PC-3 (cell line): ENCODE results near the gene ENO4. TPM values are rescaled to one million over a fixed set of nuclear protein-coding genes. Genes with fewer than 3 reads are reported as not detected.

Experiments used
- ATAC-seq: fragments of 200-7000 bp; cut with Tn5 transposase; 2 replicates; pipeline ENCODE4 v1.9.1; 2020; ENCODE audit warnings: mild to moderate bottlenecking, moderate library complexity
- BruUV-seq: library from RNA; stranded (reverse); fragments of 400-500 nt; replicated peaks from 2 replicates; lab custom pipeline; 2021; lab: Mats Ljungman, UMichigan
- CTCF ChIA-PET: fragments of 300-600 bp; sonication (Branson Sonifier 250); formaldehyde crosslinking; loops from one replicate; lab custom pipeline; 2022; ENCODE audit warnings: antibody characterized with exemption; lab: Charles Lee
- POLR2A ChIA-PET: fragments of 300-600 bp; sonication (Branson Sonifier 250); formaldehyde crosslinking; loops from one replicate; lab custom pipeline; 2022; ENCODE audit warnings: antibody characterized with exemption; ENCODE audit not compliant: unreplicated experiment; lab: Charles Lee
- DNase-seq: peaks from one replicate; pipeline ENCODE4 v3.0.0-alpha.2; 2015
- H2AFZ ChIP-seq: fragments of 300-600 bp; sonication (generic); 2 replicates; pipeline ENCODE4 v1.6.0; 2016; ENCODE audit warnings: antibody characterized with exemption, low read length
- H3F3A ChIP-seq: fragments of 300-600 bp; sonication (generic); one replicate; pipeline ENCODE4 v1.6.0; 2017; ENCODE audit warnings: antibody characterized with exemption, low read length, control low read depth, mild to moderate bottlenecking; ENCODE audit not compliant: unreplicated experiment
- H3K27ac ChIP-seq: fragments of 300-600 bp; sonication (generic); 2 replicates; pipeline ENCODE4 v1.5.1; 2016; ENCODE audit warnings: mild to moderate bottlenecking, low read length
- H3K27me3 ChIP-seq: fragments of 300-600 bp; sonication (generic); 2 replicates; pipeline ENCODE4 v1.6.1; 2016; ENCODE audit warnings: low read length, mixed read lengths
- H3K36me3 ChIP-seq: fragments of 300-600 bp; sonication (generic); 2 replicates; pipeline ENCODE4 v1.6.1; 2016; ENCODE audit warnings: low read depth, mixed run types, low read length, mixed read lengths
- H3K4me1 ChIP-seq: fragments of 300-600 bp; sonication (generic); 2 replicates; pipeline ENCODE4 v1.5.1; 2016; ENCODE audit warnings: low read length; ENCODE audit not compliant: insufficient read depth
- H3K4me2 ChIP-seq: fragments of 300-600 bp; sonication (generic); 2 replicates; pipeline ENCODE4 v1.6.0; 2016; ENCODE audit warnings: low read length
- H3K4me3 ChIP-seq: fragments of 300-600 bp; sonication (generic); 2 replicates; pipeline ENCODE4 v1.5.1; 2016; ENCODE audit warnings: mild to moderate bottlenecking, low read length, mixed read lengths
- H3K79me2 ChIP-seq: fragments of 300-600 bp; sonication (generic); 2 replicates; pipeline ENCODE4 v1.6.1; 2017; ENCODE audit warnings: low read length, mixed read lengths
- H3K9ac ChIP-seq: fragments of 300-600 bp; sonication (generic); 2 replicates; pipeline ENCODE4 v1.6.0; 2016; ENCODE audit warnings: mild to moderate bottlenecking, low read length
- H3K9me2 ChIP-seq: fragments of 300-600 bp; sonication (generic); replicated peaks from 2 replicates; pipeline ENCODE4 v1.6.1; 2016; ENCODE audit warnings: mixed run types, low read length, mixed read lengths
- H3K9me3 ChIP-seq: fragments of 300-600 bp; sonication (generic); 2 replicates; pipeline ENCODE4 v1.6.1; 2016; ENCODE audit warnings: low read length, mixed read lengths
- H4K20me1 ChIP-seq: fragments of 300-600 bp; sonication (generic); 2 replicates; pipeline ENCODE4 v1.6.1; 2016; ENCODE audit warnings: low read length, mixed read lengths
- CTCF ChIP-seq: fragments of 300-600 bp; sonication (generic); conservative IDR thresholded peaks from 2 replicates; pipeline ENCODE4 v1.5.1; 2017; ENCODE audit warnings: antibody characterized with exemption, low read depth, mild to moderate bottlenecking, low read length
- EZH2 ChIP-seq: fragments of 300-600 bp; sonication (generic); IDR thresholded peaks from one replicate; pipeline ENCODE4 v1.6.1; 2017; ENCODE audit warnings: antibody characterized with exemption, mild to moderate bottlenecking, low read length; ENCODE audit not compliant: unreplicated experiment
- EZH2phosphoT487 ChIP-seq: fragments of 300-600 bp; sonication (generic); IDR thresholded peaks from 2 replicates; pipeline ENCODE4 v1.6.1; 2018; ENCODE audit warnings: mild to moderate bottlenecking, antibody characterized with exemption, low read length, borderline replicate concordance
- intact Hi-C: fragments of 100-400 bp; cut with micrococcal nuclease; formaldehyde crosslinking; loops from 2 replicates; pipeline ENCODE4 v1.9.0; 2023
- total RNA-seq: library from RNA; depleted of rRNA; stranded (reverse); fragments of >200 nt; gene quantifications from 2 replicates; pipeline ENCODE4 v1.2.3, GENCODE V29; 2014

The ENO4 gene
- total RNA-seq, 1 experiment from 2014 or later, result not detected

GRCh38 chr10:116892907-116893685 is 43.8 kb downstream of the ENO4 start:
- H3K9me2 ChIP-seq, result no peaks in the 10 kb centered on the region
- H4K20me1 ChIP-seq, result no peaks in the 10 kb centered on the region
- DNase-seq, result peak; percentile 16
- TF ChIP-seq EZH2phosphoT487, result no peak
- no peaks in the 10 kb centered on the region for H3K79me2 ChIP-seq
- H3K9me3 ChIP-seq, result no peaks in the 10 kb centered on the region
- 0 out of 2 replicates have a peak, but pooled peaks cover 2% of the 10 kb centered on the region for H3K36me3 ChIP-seq
- CTCF ChIA-PET, result no interaction called here
- no peak overlapping the region for H3K27ac ChIP-seq
- H3K27me3 ChIP-seq, result no peaks in the 10 kb centered on the region
- H3K4me1 ChIP-seq, result peaks cover 58% of the 10 kb centered on the region
- H2AFZ ChIP-seq, result no peak overlapping the region
- BruUV-seq, result no TSS peak
- ATAC-seq, result peak; percentile 43
- no peak overlapping the region for H3K4me3 ChIP-seq
- H3K9ac ChIP-seq, result no peak overlapping the region
- intact Hi-C loops, result loop anchor here (10.0 kb wide), 1 partner anchor 182 kb away; no protein-coding TSS in a partner anchor
- peak overlapping the region; percentile 47; the same call in 1 of the 2 replicates for H3K4me2 ChIP-seq
- POLR2A ChIA-PET, result no interaction called here
- no peaks in the 10 kb centered on the region for H3F3A ChIP-seq

- H3K9ac ChIP-seq, result no peak overlapping the region
- H3K4me2 ChIP-seq, result peak overlapping the region; percentile 47; the same call in 1 of the 2 replicates
- H3F3A ChIP-seq, result no peaks in the 10 kb centered on the region
- no peak overlapping the region for H2AFZ ChIP-seq
- H3K27ac ChIP-seq, result no peak overlapping the region
- TF ChIP-seq EZH2phosphoT487, result no peak
- no peak for TF ChIP-seq CTCF
- TF ChIP-seq EZH2, result no peak
- no peaks in the 10 kb centered on the region for H3K27me3 ChIP-seq
- no peak overlapping the region for H3K4me3 ChIP-seq
- H4K20me1 ChIP-seq, result no peaks in the 10 kb centered on the region
- H3K36me3 ChIP-seq, result 0 out of 2 replicates have a peak, but pooled peaks cover 2% of the 10 kb centered on the region
- ATAC-seq, result no peak
- no peaks in the 10 kb centered on the region for H3K9me2 ChIP-seq
- H3K9me3 ChIP-seq, result no peaks in the 10 kb centered on the region
- BruUV-seq, result no TSS peak
- ChIA-PET POLR2A (no interaction called here), CTCF (no interaction called here)
- H3K79me2 ChIP-seq, result no peaks in the 10 kb centered on the region
- H3K4me1 ChIP-seq, result peaks cover 53% of the 10 kb centered on the region
- no peak for DNase-seq
- intact Hi-C loops, result loop anchor here (10.0 kb wide), 1 partner anchor 181 kb away; no protein-coding TSS in a partner anchor
Measured at GRCh38 chr10:116893686-116894037, 44.4 kb downstream of the ENO4 start.

GRCh38 chr10:116899626-116900025 is 50.3 kb downstream of the ENO4 start:
- no peak overlapping the region for H3K27ac ChIP-seq
- DNase-seq, result no peak
- intact Hi-C loops, result loop anchor here (10.0 kb wide), 1 partner anchor 175 kb away; no protein-coding TSS in a partner anchor
- POLR2A ChIA-PET, result no interaction called here
- ATAC-seq, result no peak
- H3K79me2 ChIP-seq, result no peaks in the 10 kb centered on the region
- no peak overlapping the region for H3K4me2 ChIP-seq
- H4K20me1 ChIP-seq, result no peaks in the 10 kb centered on the region
- CTCF ChIA-PET, result no interaction called here
- no peaks in the 10 kb centered on the region for H3F3A ChIP-seq
- H3K9ac ChIP-seq, result no peak overlapping the region
- peaks cover 12% of the 10 kb centered on the region; the same call in 1 of the 2 replicates for H3K36me3 ChIP-seq
- H2AFZ ChIP-seq, result no peak overlapping the region
- H3K9me3 ChIP-seq, result no peaks in the 10 kb centered on the region
- no peaks in the 10 kb centered on the region for H3K4me1 ChIP-seq
- H3K4me3 ChIP-seq, result no peak overlapping the region
- TF ChIP-seq EZH2phosphoT487 (no peak), EZH2 (no peak), CTCF (no peak)
- H3K27me3 ChIP-seq, result no peaks in the 10 kb centered on the region
- H3K9me2 ChIP-seq, result no peaks in the 10 kb centered on the region
- no TSS peak for BruUV-seq
